Body of pancreas (tissue), 4 donors: ENCODE data around the gene ANKRD49.

Experiments used
- CTCF ChIP-seq, 7 experiments: fragments of 450-650 bp in 4 of 7; fragments of 200-600 bp in 3 of 7; sonication (generic) in 3 of 7; IDR thresholded peaks; one replicate each; pipeline ENCODE4 v1.5.1; 2016 to 2019; ENCODE audit warnings: antibody characterized with exemption in 7 of 7
- POLR2A ChIP-seq, 3 donors: fragments of 450-650 bp; IDR thresholded peaks; one replicate each; pipeline ENCODE4 v1.6.1; 2016; ENCODE audit warnings: antibody characterized with exemption in 3 of 3, mild to moderate bottlenecking in 2 of 3

GRCh38 chr11:94532211-94532610 lies 38.4 kb downstream of the ANKRD49 start:
- TF ChIP-seq CTCF (IDR thresholded peaks at IDR 0.05) (no peak), POLR2A (IDR thresholded peaks at IDR 0.05) (no peak)
